Cardiac fibroblast (primary cell): ENCODE data around the gene FIG4.
A peak's percentile ranks its signal among the peaks of the same experiment; 100 is the strongest.
"Not testable (repeated sequence)": the region's sequence is repeated elsewhere in the genome, so short reads cannot be mapped to it uniquely, and the experiment has no call there.

Experiments used
- DNase-seq, 2 donors: peaks; one replicate each; pipeline versions ENCODE4 v3.0.0 to v3.0.0-alpha.2; 2010; ENCODE audit warnings: low read depth in 2 of 2
- H3K4me3 ChIP-seq, 2 donors: replicated peaks in 1 of 2; 1 replicate in 1 of 2; 2 replicates in 1 of 2; pipeline ENCODE4 v1.5.1; 2011; ENCODE audit warnings: low read depth in 2 of 2, low read length in 2 of 2, mild to moderate bottlenecking in 2 of 2, moderate library complexity in 1 of 2
- CTCF ChIP-seq: IDR thresholded peaks from one replicate; pipeline ENCODE4 v1.5.1; 2011; ENCODE audit warnings: low read depth, mild to moderate bottlenecking, low read length, inconsistent platforms

Gene FIG4

GRCh38 chr6:109736273-109737025 lies 45.4 kb downstream of the FIG4 start:
- no peak for DNase-seq
- TF ChIP-seq CTCF, result no peak
- H3K4me3 ChIP-seq, result no peak overlapping the region

GRCh38 chr6:109738255-109738654 lies 47.2 kb downstream of the FIG4 start:
- TF ChIP-seq CTCF, result no peak
- DNase-seq, result no peak
- no peak overlapping the region for H3K4me3 ChIP-seq

- H3K4me3 ChIP-seq, result no peak overlapping the region
- DNase-seq, result no peak
- TF ChIP-seq CTCF, result no peak
Observed at GRCh38 chr6:109738667-109739066, 47.6 kb downstream of the FIG4 start.

GRCh38 chr6:109739686-109740085 lies 48.6 kb downstream of the FIG4 start:
- no peak for TF ChIP-seq CTCF
- no peak for DNase-seq
- no peak overlapping the region for H3K4me3 ChIP-seq

- TF ChIP-seq CTCF, result no peak
- H3K4me3 ChIP-seq, result no peak overlapping the region
Observed at GRCh38 chr6:109740787-109741186, 49.7 kb downstream of the FIG4 start.

GRCh38 chr6:109743739-109744138 lies 52.6 kb downstream of the FIG4 start:
- TF ChIP-seq CTCF, result no peak
- peak; percentile 32 to 76 for DNase-seq
- H3K4me3 ChIP-seq, result no peak overlapping the region

More at GRCh38 chr6:109740787-109741186, 49.7 kb downstream of the FIG4 start:
- no peak for DNase-seq

- DNase-seq, result not testable (repeated sequence)
Observed at GRCh38 chr6:109744779-109745178, 53.7 kb downstream of the FIG4 start.

More at GRCh38 chr6:109744779-109745178, 53.7 kb downstream of the FIG4 start:
- H3K4me3 ChIP-seq, result not testable (repeated sequence)
